Measurements from ENCODE around the gene UROC1. TPM values are rescaled to one million over a fixed set of nuclear protein-coding genes. Genes with fewer than 3 reads are reported as not detected.

UROC1 gene
- total RNA-seq, 1 experiment from 2014 or later: not detected

DNA sequence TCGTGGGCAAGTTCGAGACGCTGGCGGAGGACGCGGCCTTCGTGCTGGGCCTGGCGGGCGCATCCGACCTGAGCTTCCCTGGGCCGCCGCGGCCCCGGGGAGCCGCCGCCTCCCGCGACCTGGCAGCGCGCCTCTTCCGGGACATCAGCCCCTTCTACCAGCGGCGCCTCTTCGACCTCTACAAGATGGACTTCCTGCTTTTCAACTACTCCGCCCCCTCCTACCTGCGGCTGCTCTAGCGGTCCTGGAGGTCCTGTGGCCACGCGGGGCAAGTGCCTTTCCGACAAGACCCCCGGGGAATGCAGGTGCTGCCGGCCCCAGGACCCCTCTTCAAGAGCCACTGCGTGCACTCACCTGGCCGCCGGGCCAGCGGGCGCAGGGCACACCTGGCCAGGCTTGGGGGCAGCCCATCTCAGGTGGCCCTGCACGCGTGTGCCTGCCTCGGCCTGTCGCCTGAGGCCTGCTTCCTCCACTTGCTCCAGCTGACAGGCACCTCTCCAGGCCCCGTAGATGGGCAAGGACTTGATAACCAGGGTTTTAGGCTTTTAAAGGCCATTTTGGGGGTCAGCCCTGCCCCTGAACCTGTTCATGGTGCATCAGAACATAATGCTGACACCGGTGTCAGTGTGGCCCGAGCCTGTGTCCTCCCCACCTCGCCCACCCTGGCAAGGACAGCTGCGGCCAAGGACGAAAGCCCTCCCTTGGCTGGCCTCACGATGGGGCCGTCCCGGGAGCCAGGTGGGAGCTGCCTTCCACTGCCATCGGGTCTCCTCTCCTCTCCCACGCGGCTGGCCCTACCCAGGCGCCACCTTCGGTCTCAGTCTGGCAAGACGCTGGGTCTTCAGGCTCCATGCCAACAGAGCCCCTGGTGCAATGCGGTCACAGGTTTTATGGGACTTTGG, 25.0 kb upstream of the UROC1 start:
- Histone ChIP-seq H3K9me2 (replicated peaks; ENCODE audit: insufficient read depth, low read length) (no peaks in the 10 kb centered on the region), H3K36me3 (ENCODE audit: insufficient read depth, low read length) (no peaks in the 10 kb centered on the region), H3K27ac (ENCODE audit: low read length) (no peak overlapping the region), H2AFZ (ENCODE audit: low read length) (no peak overlapping the region), H4K20me1 (ENCODE audit: insufficient read depth, low read depth, low read length) (0 out of 2 replicates have a peak, but pooled peaks cover 4% of the 10 kb centered on the region), H3K79me2 (ENCODE audit: low read length) (no peaks in the 10 kb centered on the region), H3K9me3 (ENCODE audit: low read length) (no peaks in the 10 kb centered on the region), H3K9ac (ENCODE audit: low read length) (no peak overlapping the region), H3K4me1 (ENCODE audit: low read length) (no peaks in the 10 kb centered on the region), H3K4me2 (ENCODE audit: low read depth, low read length, poor library complexity, severe bottlenecking) (no peak overlapping the region), H3K4me3 (ENCODE audit: low read length) (no peak overlapping the region), H3K27me3 (ENCODE audit: low read length) (no peaks in the 10 kb centered on the region)
- no peak for DNase-seq

DNA sequence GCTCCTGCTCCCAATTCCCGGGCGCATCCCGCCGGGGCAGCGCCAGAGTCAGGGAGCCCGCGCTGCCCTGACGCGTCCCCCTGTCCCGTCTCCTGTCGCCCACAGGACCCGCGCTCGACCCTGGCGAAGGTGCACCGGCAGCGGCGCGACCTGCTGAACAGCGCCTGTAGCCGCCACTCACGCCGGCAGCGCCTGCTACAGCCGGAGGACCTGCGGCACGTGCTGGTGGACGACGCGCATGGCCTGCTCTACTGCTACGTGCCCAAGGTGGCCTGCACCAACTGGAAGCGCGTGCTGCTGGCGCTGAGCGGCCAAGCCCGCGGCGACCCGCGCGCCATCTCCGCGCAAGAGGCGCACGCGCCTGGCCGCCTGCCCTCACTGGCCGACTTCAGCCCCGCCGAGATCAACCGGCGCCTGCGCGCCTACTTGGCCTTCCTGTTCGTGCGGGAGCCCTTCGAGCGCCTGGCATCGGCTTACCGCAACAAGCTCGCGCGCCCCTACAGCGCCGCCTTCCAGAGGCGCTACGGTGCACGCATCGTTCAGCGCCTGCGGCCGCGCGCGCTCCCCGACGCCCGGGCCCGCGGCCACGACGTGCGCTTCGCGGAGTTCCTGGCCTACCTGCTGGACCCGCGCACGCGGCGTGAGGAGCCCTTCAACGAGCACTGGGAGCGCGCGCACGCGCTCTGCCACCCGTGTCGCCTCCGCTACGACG, 24.2 kb upstream of the UROC1 start:
- no peak overlapping the region for H3K9ac ChIP-seq (ENCODE audit: low read length)
- H3K4me1 ChIP-seq (ENCODE audit: low read length): no peaks in the 10 kb centered on the region
- no peaks in the 10 kb centered on the region for H3K9me2 ChIP-seq (replicated peaks; ENCODE audit: insufficient read depth, low read length)
- H2AFZ ChIP-seq (ENCODE audit: low read length): no peak overlapping the region
- no peak overlapping the region for H3K4me2 ChIP-seq (ENCODE audit: low read depth, low read length, poor library complexity, severe bottlenecking)
- no peak overlapping the region for H3K4me3 ChIP-seq (ENCODE audit: low read length)
- 0 out of 2 replicates have a peak, but pooled peaks cover 4% of the 10 kb centered on the region for H4K20me1 ChIP-seq (ENCODE audit: insufficient read depth, low read depth, low read length)
- no peak overlapping the region for H3K27ac ChIP-seq (ENCODE audit: low read length)
- H3K79me2 ChIP-seq (ENCODE audit: low read length): no peaks in the 10 kb centered on the region
- no peaks in the 10 kb centered on the region for H3K36me3 ChIP-seq (ENCODE audit: insufficient read depth, low read length)
- DNase-seq: no peak
- no peaks in the 10 kb centered on the region for H3K27me3 ChIP-seq (ENCODE audit: low read length)
- no peaks in the 10 kb centered on the region for H3K9me3 ChIP-seq (ENCODE audit: low read length)

DNA sequence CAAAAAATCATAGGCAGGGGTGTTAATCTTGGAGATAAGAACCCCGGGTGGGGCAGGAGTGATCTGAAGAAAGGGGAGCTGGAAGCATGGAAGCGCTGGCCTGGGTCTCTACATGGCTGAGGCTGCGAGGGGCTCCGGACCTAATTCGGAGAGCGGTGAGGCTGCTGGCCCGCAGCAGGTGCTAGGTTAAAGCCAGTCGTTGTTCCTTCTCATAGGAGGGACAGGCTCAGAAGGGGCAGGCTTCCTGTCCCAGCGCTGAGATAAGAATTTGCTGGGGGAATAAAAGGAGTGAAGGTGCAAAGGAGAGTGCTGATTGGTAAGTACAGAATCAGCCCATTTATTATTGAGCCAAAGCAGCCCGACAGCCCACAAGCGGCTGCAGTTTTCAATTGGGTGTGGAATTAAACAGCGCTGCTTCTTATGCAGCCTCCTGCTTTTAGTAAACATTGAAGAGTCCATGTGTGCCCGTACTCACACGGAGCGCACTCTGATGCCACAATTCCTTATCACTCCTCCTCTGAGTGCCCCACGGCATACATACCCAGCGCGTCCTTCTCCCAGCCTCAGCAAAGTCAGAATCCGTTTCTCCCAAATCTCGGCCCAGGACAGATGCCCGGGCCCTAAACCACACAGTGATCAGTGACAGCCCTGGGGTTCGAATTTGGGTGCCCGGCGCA, 23.5 kb upstream of the UROC1 start:
- no peaks in the 10 kb centered on the region for H3K9me3 ChIP-seq (ENCODE audit: low read length)
- no peaks in the 10 kb centered on the region for H3K79me2 ChIP-seq (ENCODE audit: low read length)
- H3K36me3 ChIP-seq (ENCODE audit: insufficient read depth, low read length): no peaks in the 10 kb centered on the region
- H3K4me3 ChIP-seq (ENCODE audit: low read length): no peak overlapping the region
- H2AFZ ChIP-seq (ENCODE audit: low read length): no peak overlapping the region
- H3K27ac ChIP-seq (ENCODE audit: low read length): no peak overlapping the region
- H3K27me3 ChIP-seq (ENCODE audit: low read length): no peaks in the 10 kb centered on the region
- no peak for DNase-seq
- 0 out of 2 replicates have a peak, but pooled peaks cover 4% of the 10 kb centered on the region for H4K20me1 ChIP-seq (ENCODE audit: insufficient read depth, low read depth, low read length)
- no peaks in the 10 kb centered on the region for H3K9me2 ChIP-seq (replicated peaks; ENCODE audit: insufficient read depth, low read length)
- no peaks in the 10 kb centered on the region for H3K4me1 ChIP-seq (ENCODE audit: low read length)
- no peak overlapping the region for H3K4me2 ChIP-seq (ENCODE audit: low read depth, low read length, poor library complexity, severe bottlenecking)
- H3K9ac ChIP-seq (ENCODE audit: low read length): no peak overlapping the region

DNA sequence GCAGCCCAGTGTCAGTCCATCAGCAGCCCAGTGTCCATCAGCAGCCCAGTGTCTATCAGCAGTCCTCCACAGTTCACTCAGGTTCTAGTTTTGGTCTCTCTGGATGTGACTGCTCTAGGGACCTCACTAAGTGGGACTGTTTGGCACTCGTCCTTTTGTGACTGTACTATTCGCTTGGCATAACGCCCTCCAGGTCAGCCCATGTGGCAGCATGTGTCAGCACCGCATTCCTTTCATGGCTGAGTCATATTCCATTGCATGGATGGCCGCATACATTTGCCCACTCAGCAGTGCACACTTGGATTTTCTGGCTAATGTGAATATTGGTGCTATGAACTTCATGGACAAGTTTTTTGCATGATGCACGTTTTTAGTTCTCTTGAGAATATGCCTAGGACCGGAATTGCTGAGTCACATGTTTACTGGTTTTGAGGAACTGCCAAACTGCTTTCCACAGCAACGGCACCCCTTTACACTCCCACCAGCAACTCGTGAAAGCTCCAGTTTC, 22.8 kb upstream of the UROC1 start:
- Histone ChIP-seq H2AFZ (ENCODE audit: low read length) (no peak overlapping the region), H3K9me2 (replicated peaks; ENCODE audit: insufficient read depth, low read length) (no peaks in the 10 kb centered on the region), H3K4me3 (ENCODE audit: low read length) (no peak overlapping the region), H3K9me3 (ENCODE audit: low read length) (no peaks in the 10 kb centered on the region), H3K36me3 (ENCODE audit: insufficient read depth, low read length) (no peaks in the 10 kb centered on the region), H3K4me2 (ENCODE audit: low read depth, low read length, poor library complexity, severe bottlenecking) (no peak overlapping the region), H3K9ac (ENCODE audit: low read length) (no peak overlapping the region), H3K79me2 (ENCODE audit: low read length) (no peaks in the 10 kb centered on the region), H4K20me1 (ENCODE audit: insufficient read depth, low read depth, low read length) (0 out of 2 replicates have a peak, but pooled peaks cover 4% of the 10 kb centered on the region), H3K27me3 (ENCODE audit: low read length) (no peaks in the 10 kb centered on the region), H3K27ac (ENCODE audit: low read length) (no peak overlapping the region), H3K4me1 (ENCODE audit: low read length) (no peaks in the 10 kb centered on the region)
- no peak for DNase-seq

DNA sequence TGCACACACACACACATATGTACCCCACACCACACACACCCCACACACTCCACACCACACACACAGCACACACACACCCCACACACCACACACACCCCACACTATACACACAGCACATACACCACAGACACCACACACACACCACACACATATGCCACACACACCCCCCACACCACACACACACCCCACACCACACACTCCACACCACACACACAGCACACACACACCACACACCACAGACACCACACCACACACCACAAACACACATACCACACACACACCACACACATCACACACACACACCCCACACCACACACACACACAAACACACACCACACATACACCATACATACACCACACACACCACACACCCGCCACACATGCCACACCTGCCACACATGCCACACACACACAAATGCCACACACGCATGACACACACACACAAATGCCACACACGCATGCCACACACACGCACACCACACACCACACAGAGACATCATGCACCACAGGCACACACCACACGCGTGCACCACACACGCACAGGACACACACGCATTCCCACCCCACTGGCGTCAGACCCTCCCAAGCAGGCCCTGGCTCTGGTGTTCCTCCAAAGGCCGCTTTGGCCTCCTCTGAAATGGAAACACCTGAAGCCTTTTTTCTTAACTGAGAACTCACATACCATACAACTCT, 22.1 kb upstream of the UROC1 start:
- H3K27ac ChIP-seq (ENCODE audit: low read length): no peak overlapping the region
- H3K79me2 ChIP-seq (ENCODE audit: low read length): no peaks in the 10 kb centered on the region
- no peaks in the 10 kb centered on the region for H3K9me2 ChIP-seq (replicated peaks; ENCODE audit: insufficient read depth, low read length)
- H2AFZ ChIP-seq (ENCODE audit: low read length): no peak overlapping the region
- no peaks in the 10 kb centered on the region for H3K36me3 ChIP-seq (ENCODE audit: insufficient read depth, low read length)
- no peak for DNase-seq
- 0 out of 2 replicates have a peak, but pooled peaks cover 4% of the 10 kb centered on the region for H4K20me1 ChIP-seq (ENCODE audit: insufficient read depth, low read depth, low read length)
- no peak overlapping the region for H3K4me2 ChIP-seq (ENCODE audit: low read depth, low read length, poor library complexity, severe bottlenecking)
- H3K4me3 ChIP-seq (ENCODE audit: low read length): no peak overlapping the region
- no peaks in the 10 kb centered on the region for H3K27me3 ChIP-seq (ENCODE audit: low read length)
- no peaks in the 10 kb centered on the region for H3K4me1 ChIP-seq (ENCODE audit: low read length)
- no peaks in the 10 kb centered on the region for H3K9me3 ChIP-seq (ENCODE audit: low read length)
- no peak overlapping the region for H3K9ac ChIP-seq (ENCODE audit: low read length)

DNA sequence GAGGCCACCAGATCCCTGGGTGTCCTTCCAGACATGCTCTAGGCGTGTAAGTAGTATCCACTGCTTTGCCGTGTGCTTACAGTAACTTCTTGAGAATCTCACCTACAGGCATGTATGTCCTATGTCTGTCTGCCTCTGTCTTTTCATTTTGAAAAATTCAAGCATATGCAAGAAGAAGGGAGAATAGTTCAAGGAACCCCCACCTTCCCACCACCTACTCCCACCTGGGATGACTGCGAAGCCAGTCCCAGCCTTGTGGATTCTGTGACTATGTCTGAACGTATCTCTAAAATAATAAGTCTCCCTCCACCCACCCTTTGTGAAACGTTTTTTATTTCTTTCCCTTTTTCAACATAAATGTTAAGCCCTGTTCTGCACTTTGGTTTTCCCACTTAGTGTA, 21.4 kb upstream of the UROC1 start:
- H3K27me3 ChIP-seq (ENCODE audit: low read length): no peaks in the 10 kb centered on the region
- H3K9me3 ChIP-seq (ENCODE audit: low read length): no peaks in the 10 kb centered on the region
- no peaks in the 10 kb centered on the region for H3K9me2 ChIP-seq (replicated peaks; ENCODE audit: insufficient read depth, low read length)
- 0 out of 2 replicates have a peak, but pooled peaks cover 4% of the 10 kb centered on the region for H4K20me1 ChIP-seq (ENCODE audit: insufficient read depth, low read depth, low read length)
- H3K4me3 ChIP-seq (ENCODE audit: low read length): no peak overlapping the region
- no peaks in the 10 kb centered on the region for H3K79me2 ChIP-seq (ENCODE audit: low read length)
- no peak for DNase-seq
- H3K9ac ChIP-seq (ENCODE audit: low read length): no peak overlapping the region
- H3K27ac ChIP-seq (ENCODE audit: low read length): no peak overlapping the region
- H2AFZ ChIP-seq (ENCODE audit: low read length): no peak overlapping the region
- no peak overlapping the region for H3K4me2 ChIP-seq (ENCODE audit: low read depth, low read length, poor library complexity, severe bottlenecking)
- H3K4me1 ChIP-seq (ENCODE audit: low read length): no peaks in the 10 kb centered on the region
- no peaks in the 10 kb centered on the region for H3K36me3 ChIP-seq (ENCODE audit: insufficient read depth, low read length)

DNA sequence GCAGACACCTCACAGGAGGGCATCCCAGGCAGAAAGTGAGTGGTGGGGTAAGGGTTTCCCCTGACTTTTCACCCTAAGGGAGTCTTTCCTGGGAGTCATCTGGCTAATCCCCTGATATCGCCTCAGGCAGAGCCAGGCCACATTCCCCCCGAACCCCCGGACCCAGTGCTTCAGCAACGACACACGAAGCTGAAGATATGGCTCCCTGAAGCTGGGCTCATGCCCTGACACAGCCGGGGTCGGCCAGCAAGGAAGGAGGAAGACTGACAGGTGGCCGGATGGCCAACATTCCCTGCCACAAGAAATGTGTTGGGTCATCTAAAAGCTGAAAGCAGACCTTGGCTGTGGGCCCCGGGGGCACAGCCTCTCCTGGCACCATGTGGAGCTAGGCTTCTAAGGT, 20.7 kb upstream of the UROC1 start:
- no peak overlapping the region for H3K9ac ChIP-seq (ENCODE audit: low read length)
- no peak overlapping the region for H3K4me2 ChIP-seq (ENCODE audit: low read depth, low read length, poor library complexity, severe bottlenecking)
- no peaks in the 10 kb centered on the region for H3K36me3 ChIP-seq (ENCODE audit: insufficient read depth, low read length)
- H3K27ac ChIP-seq (ENCODE audit: low read length): no peak overlapping the region
- H3K9me2 ChIP-seq (replicated peaks; ENCODE audit: insufficient read depth, low read length): no peaks in the 10 kb centered on the region
- H3K9me3 ChIP-seq (ENCODE audit: low read length): no peaks in the 10 kb centered on the region
- H3K79me2 ChIP-seq (ENCODE audit: low read length): no peaks in the 10 kb centered on the region
- no peaks in the 10 kb centered on the region for H3K27me3 ChIP-seq (ENCODE audit: low read length)
- no peak overlapping the region for H2AFZ ChIP-seq (ENCODE audit: low read length)
- H4K20me1 ChIP-seq (ENCODE audit: insufficient read depth, low read depth, low read length): no peaks in the 10 kb centered on the region
- no peaks in the 10 kb centered on the region for H3K4me1 ChIP-seq (ENCODE audit: low read length)
- DNase-seq: no peak
- H3K4me3 ChIP-seq (ENCODE audit: low read length): no peak overlapping the region
